Mesendoderm (in vitro differentiated cells): ENCODE results near the gene CNNM2.

Experiments
- DNase-seq: peaks from one replicate; pipeline ENCODE4 v3.0.0; 2013
- H2AK5ac ChIP-seq: 2 replicates; pipeline ENCODE4 v1.6.1; 2013; ENCODE audit warnings: low read length, inconsistent platforms
- H2BK120ac ChIP-seq: 2 replicates; pipeline ENCODE4 v1.6.1; 2013; ENCODE audit warnings: low read depth, mild to moderate bottlenecking, low read length, moderate library complexity, mixed read lengths
- H2BK15ac ChIP-seq: replicated peaks from 2 replicates; pipeline ENCODE4 v1.6.1; 2013; ENCODE audit warnings: low read depth, mild to moderate bottlenecking, moderate library complexity
- H2BK5ac ChIP-seq: 2 replicates; pipeline ENCODE4 v1.6.1; 2013; ENCODE audit warnings: low read length, inconsistent platforms
- H3K18ac ChIP-seq: 2 replicates; pipeline ENCODE4 v1.6.1; 2013; ENCODE audit warnings: mild to moderate bottlenecking, low read length, mixed read lengths
- H3K23ac ChIP-seq: one replicate; pipeline ENCODE4 v1.6.1; 2013; ENCODE audit warnings: low read length
- H3K27ac ChIP-seq: 2 replicates; pipeline ENCODE4 v1.5.1; 2013; ENCODE audit warnings: low read depth, mild to moderate bottlenecking, inconsistent platforms, low read length, moderate library complexity
- H3K27me3 ChIP-seq: 2 replicates; pipeline ENCODE4 v1.6.1; 2013; ENCODE audit warnings: low read length, control low read depth, mild to moderate bottlenecking, inconsistent platforms; ENCODE audit not compliant: insufficient read depth, poor library complexity
- H3K36me3 ChIP-seq: 2 replicates; pipeline ENCODE4 v1.6.1; 2013; ENCODE audit warnings: low read length, inconsistent platforms; ENCODE audit not compliant: control insufficient read depth, insufficient read depth
- H3K4ac ChIP-seq: one replicate; pipeline ENCODE4 v1.6.1; 2013; ENCODE audit warnings: low read depth, mild to moderate bottlenecking, low read length, moderate library complexity
- H3K4me1 ChIP-seq: 2 replicates; pipeline ENCODE4 v1.6.1; 2013; ENCODE audit warnings: low read depth, low read length, inconsistent platforms; ENCODE audit not compliant: control insufficient read depth
- H3K4me2 ChIP-seq: 2 replicates; pipeline ENCODE4 v1.6.1; 2013; ENCODE audit warnings: low read length
- H3K4me3 ChIP-seq: 2 replicates; pipeline ENCODE4 v1.5.1; 2013; ENCODE audit warnings: mild to moderate bottlenecking, low read length
- H3K56ac ChIP-seq: one replicate; pipeline ENCODE4 v1.6.1; 2013; ENCODE audit warnings: low read length
- H3K79me1 ChIP-seq: 2 replicates; pipeline ENCODE4 v1.6.1; 2013; ENCODE audit warnings: low read length, inconsistent platforms
- H3K79me2 ChIP-seq: 2 replicates; pipeline ENCODE4 v1.6.1; 2013; ENCODE audit warnings: mild to moderate bottlenecking, low read length; ENCODE audit not compliant: control insufficient read depth, insufficient read depth
- H3K9ac ChIP-seq: 2 replicates; pipeline ENCODE4 v1.6.1; 2013; ENCODE audit warnings: low read length, inconsistent platforms
- H4K5ac ChIP-seq: one replicate; pipeline ENCODE4 v1.6.1; 2013; ENCODE audit warnings: low read length
- H4K8ac ChIP-seq: one replicate; pipeline ENCODE4 v1.6.1; 2013; ENCODE audit warnings: low read depth, mild to moderate bottlenecking, control low read depth, low read length, moderate library complexity
- WGBS: extraction: QIAGEN DNeasy Blood & Tissue Kit; methylation state at CpG from one replicate; pipeline ENCODE4 v1.1.7; 2013; ENCODE audit warnings: low lambda C conversion rate, missing lambda C conversion rate; ENCODE audit not compliant: insufficient coverage; ENCODE audit errors: extremely low coverage; 5-methylcytosine and 5-hydroxymethylcytosine counted together

The CNNM2 gene

GRCh38 chr10:103086261-103086660, 168.2 kb downstream of the CNNM2 start:
- no peak overlapping the region for H2AK5ac ChIP-seq
- no peak overlapping the region for H3K23ac ChIP-seq
- no peak overlapping the region for H3K4ac ChIP-seq
- no peak overlapping the region for H3K4me3 ChIP-seq
- H4K8ac ChIP-seq = no peak overlapping the region
- no peak for DNase-seq
- no peaks in the 10 kb centered on the region for H3K4me1 ChIP-seq
- peaks cover 10% of the 10 kb centered on the region for H3K36me3 ChIP-seq
- no peak overlapping the region for H2BK5ac ChIP-seq
- H3K18ac ChIP-seq = no peak overlapping the region
- no peak overlapping the region for H4K5ac ChIP-seq
- no peak overlapping the region for H2BK120ac ChIP-seq
- H3K27ac ChIP-seq = no peak overlapping the region
- H2BK15ac ChIP-seq = no peak overlapping the region
- WGBS = no CpG with 5 or more reads among the region's 2 CpGs
- no peaks in the 10 kb centered on the region for H3K79me2 ChIP-seq
- no peaks in the 10 kb centered on the region for H3K27me3 ChIP-seq
- H3K4me2 ChIP-seq = no peak overlapping the region
- H3K79me1 ChIP-seq = no peaks in the 10 kb centered on the region
- H3K9ac ChIP-seq = no peak overlapping the region
- H3K56ac ChIP-seq = no peak overlapping the region

GRCh38 chr10:103086799-103087198, 168.7 kb downstream of the CNNM2 start:
- no peak for DNase-seq
- no peak overlapping the region for H4K5ac ChIP-seq
- H3K4ac ChIP-seq = no peak overlapping the region
- H2BK15ac ChIP-seq = no peak overlapping the region
- H4K8ac ChIP-seq = no peak overlapping the region
- H2BK120ac ChIP-seq = no peak overlapping the region
- H3K79me2 ChIP-seq = no peaks in the 10 kb centered on the region
- no peak overlapping the region for H2AK5ac ChIP-seq
- H3K56ac ChIP-seq = no peak overlapping the region
- H3K79me1 ChIP-seq = no peaks in the 10 kb centered on the region
- H3K4me2 ChIP-seq = no peak overlapping the region
- no peaks in the 10 kb centered on the region for H3K4me1 ChIP-seq
- H3K4me3 ChIP-seq = no peak overlapping the region
- no peak overlapping the region for H3K27ac ChIP-seq
- WGBS = no CpG with 5 or more reads among the region's 2 CpGs
- no peak overlapping the region for H3K23ac ChIP-seq
- H3K18ac ChIP-seq = no peak overlapping the region
- H2BK5ac ChIP-seq = no peak overlapping the region
- no peaks in the 10 kb centered on the region for H3K27me3 ChIP-seq
- H3K9ac ChIP-seq = no peak overlapping the region
- peaks cover 13% of the 10 kb centered on the region for H3K36me3 ChIP-seq

GRCh38 chr10:103089493-103089892, 171.4 kb downstream of the CNNM2 start:
- H3K79me1 ChIP-seq = no peaks in the 10 kb centered on the region
- H3K18ac ChIP-seq = no peak overlapping the region
- no peak overlapping the region for H3K23ac ChIP-seq
- H2BK120ac ChIP-seq = no peak overlapping the region
- H4K5ac ChIP-seq = no peak overlapping the region
- no peak overlapping the region for H3K4ac ChIP-seq
- no peak overlapping the region for H3K4me2 ChIP-seq
- no CpG with 5 or more reads among the region's 10 CpGs for WGBS
- no peak overlapping the region for H3K56ac ChIP-seq
- no peaks in the 10 kb centered on the region for H3K79me2 ChIP-seq
- no peak overlapping the region for H3K9ac ChIP-seq
- H3K27me3 ChIP-seq = no peaks in the 10 kb centered on the region
- no peak overlapping the region for H2BK15ac ChIP-seq
- peaks cover 14% of the 10 kb centered on the region for H3K36me3 ChIP-seq
- no peak overlapping the region for H2AK5ac ChIP-seq
- no peak overlapping the region for H3K27ac ChIP-seq
- H3K4me1 ChIP-seq = no peaks in the 10 kb centered on the region
- H4K8ac ChIP-seq = no peak overlapping the region
- H3K4me3 ChIP-seq = no peak overlapping the region
- DNase-seq = no peak
- H2BK5ac ChIP-seq = no peak overlapping the region

- H3K79me1 ChIP-seq = no peaks in the 10 kb centered on the region
- no peak overlapping the region for H3K27ac ChIP-seq
- no peak overlapping the region for H3K18ac ChIP-seq
- no peak overlapping the region for H2AK5ac ChIP-seq
- no peak overlapping the region for H2BK15ac ChIP-seq
- H3K4me2 ChIP-seq = no peak overlapping the region
- H3K23ac ChIP-seq = no peak overlapping the region
- no peak overlapping the region for H4K8ac ChIP-seq
- no peak overlapping the region for H3K4ac ChIP-seq
- H2BK120ac ChIP-seq = no peak overlapping the region
- H3K4me1 ChIP-seq = no peaks in the 10 kb centered on the region
- H3K56ac ChIP-seq = no peak overlapping the region
- DNase-seq = no peak
- H3K9ac ChIP-seq = no peak overlapping the region
- H3K79me2 ChIP-seq = no peaks in the 10 kb centered on the region
- H3K4me3 ChIP-seq = no peak overlapping the region
- H3K27me3 ChIP-seq = no peaks in the 10 kb centered on the region
- H3K36me3 ChIP-seq = peaks cover 14% of the 10 kb centered on the region
- no CpG with 5 or more reads among the region's 7 CpGs for WGBS
- H4K5ac ChIP-seq = no peak overlapping the region
- no peak overlapping the region for H2BK5ac ChIP-seq
Measured at GRCh38 chr10:103090911-103091310, 172.8 kb downstream of the CNNM2 start.

GRCh38 chr10:103095005-103095404, 176.9 kb downstream of the CNNM2 start:
- Histone ChIP-seq H3K4me1 (no peaks in the 10 kb centered on the region), H4K5ac (no peak overlapping the region), H3K4ac (no peak overlapping the region), H3K27me3 (no peaks in the 10 kb centered on the region), H2BK5ac (no peak overlapping the region), H3K9ac (no peak overlapping the region), H2BK15ac (no peak overlapping the region), H3K36me3 (peaks cover 11% of the 10 kb centered on the region), H3K79me2 (no peaks in the 10 kb centered on the region), H3K79me1 (no peaks in the 10 kb centered on the region), H3K18ac (no peak overlapping the region), H2AK5ac (no peak overlapping the region), H3K56ac (no peak overlapping the region), H4K8ac (no peak overlapping the region), H3K27ac (no peak overlapping the region), H2BK120ac (no peak overlapping the region), H3K23ac (no peak overlapping the region), H3K4me2 (no peak overlapping the region), H3K4me3 (no peak overlapping the region)
- DNase-seq = no peak

- H2BK120ac ChIP-seq = no peak overlapping the region
- H3K4me1 ChIP-seq = no peaks in the 10 kb centered on the region
- no peak overlapping the region for H3K4ac ChIP-seq
- H3K56ac ChIP-seq = no peak overlapping the region
- no peak overlapping the region for H4K5ac ChIP-seq
- peaks cover 7% of the 10 kb centered on the region for H3K36me3 ChIP-seq
- H3K27ac ChIP-seq = no peak overlapping the region
- no peaks in the 10 kb centered on the region for H3K79me2 ChIP-seq
- no peak overlapping the region for H4K8ac ChIP-seq
- no peak overlapping the region for H3K18ac ChIP-seq
- H3K4me2 ChIP-seq = no peak overlapping the region
- H2BK5ac ChIP-seq = no peak overlapping the region
- H3K27me3 ChIP-seq = no peaks in the 10 kb centered on the region
- H3K9ac ChIP-seq = no peak overlapping the region
- H2AK5ac ChIP-seq = no peak overlapping the region
- H3K23ac ChIP-seq = no peak overlapping the region
- H2BK15ac ChIP-seq = no peak overlapping the region
- H3K4me3 ChIP-seq = no peak overlapping the region
- no peak for DNase-seq
- no peaks in the 10 kb centered on the region for H3K79me1 ChIP-seq
- no CpG with 5 or more reads among the region's 3 CpGs for WGBS
Measured at GRCh38 chr10:103096130-103096529, 178.0 kb downstream of the CNNM2 start.
